Effector CD4-positive, alpha-beta T cell (primary cell): ENCODE data around the gene S100A13.
"Not testable (repeated sequence)": the region's sequence is repeated elsewhere in the genome, so short reads cannot be mapped to it uniquely, and the experiment has no call there.

Experiments used
- DNase-seq: peaks from one replicate; pipeline ENCODE4 v3.0.0-alpha.2; 2020

The S100A13 gene

GRCh38 chr1:153647346-153647714 lies 20.0 kb upstream of the S100A13 start:
- DNase-seq, result no peak

- no peak for DNase-seq
Observed at GRCh38 chr1:153646672-153647345, 19.5 kb upstream of the S100A13 start.

GRCh38 chr1:153643816-153644215 lies 16.5 kb upstream of the S100A13 start:
- DNase-seq, result no peak

GRCh38 chr1:153643100-153643499 lies 15.8 kb upstream of the S100A13 start:
- no peak for DNase-seq

GRCh38 chr1:153642161-153642560 lies 14.9 kb upstream of the S100A13 start:
- no peak for DNase-seq

GRCh38 chr1:153640861-153641260 lies 13.6 kb upstream of the S100A13 start:
- no peak for DNase-seq

GRCh38 chr1:153640213-153640612 lies 12.9 kb upstream of the S100A13 start:
- not testable (repeated sequence) for DNase-seq

- DNase-seq, result no peak
Observed at GRCh38 chr1:153639280-153639679, 12.0 kb upstream of the S100A13 start.

- no peak for DNase-seq
Observed at GRCh38 chr1:153638261-153638660, 11.0 kb upstream of the S100A13 start.

GRCh38 chr1:153636312-153636711 lies 9.0 kb upstream of the S100A13 start:
- no peak for DNase-seq

- DNase-seq, result no peak
Observed at GRCh38 chr1:153635872-153636271, 8.6 kb upstream of the S100A13 start.

GRCh38 chr1:153633754-153634665 lies 6.7 kb upstream of the S100A13 start, which contains the start of gene CHTOP:
CHTOP (plus strand) TSS chr1:153634066; CDS start chr1:153636589, 2,523 bp downstream.
- peak; percentile 93 for DNase-seq

GRCh38 chr1:153633161-153633753 lies 6.0 kb upstream of the S100A13 start:
- DNase-seq, result no peak

GRCh38 chr1:153631047-153632022 lies 4.0 kb upstream of the S100A13 start:
- DNase-seq, result no peak

GRCh38 chr1:153630384-153630783 lies 3.1 kb upstream of the S100A13 start:
- DNase-seq, result no peak

GRCh38 chr1:153629971-153630370 lies 2.7 kb upstream of the S100A13 start:
- no peak for DNase-seq

- DNase-seq, result no peak
Observed at GRCh38 chr1:153629343-153629665, 2.0 kb upstream of the S100A13 start.

GRCh38 chr1:153628638-153629342 lies 1.5 kb upstream of the S100A13 start:
- DNase-seq, result no peak

GRCh38 chr1:153627715-153628626 lies 666 bp upstream of the S100A13 start, which contains the start of gene S100A1:
S100A1 (plus strand) TSS chr1:153628434; CDS start chr1:153630522, 2,088 bp downstream.
- no peak for DNase-seq

GRCh38 chr1:153626477-153626903 lies 815 bp downstream of the S100A13 start:
- no peak for DNase-seq
